CD4-positive, alpha-beta T cell treated with Interleukin-17A for 1 hour (primary cell): ENCODE data around the gene BAZ1B.
A peak's percentile ranks its signal among the peaks of the same experiment; 100 is the strongest.
"Not testable (repeated sequence)": the region's sequence is repeated elsewhere in the genome, so short reads cannot be mapped to it uniquely, and the experiment has no call there.

Source experiments
- DNase-seq: peaks from one replicate; pipeline ENCODE4 v3.0.0-alpha.2; 2020

Gene BAZ1B, protein sequence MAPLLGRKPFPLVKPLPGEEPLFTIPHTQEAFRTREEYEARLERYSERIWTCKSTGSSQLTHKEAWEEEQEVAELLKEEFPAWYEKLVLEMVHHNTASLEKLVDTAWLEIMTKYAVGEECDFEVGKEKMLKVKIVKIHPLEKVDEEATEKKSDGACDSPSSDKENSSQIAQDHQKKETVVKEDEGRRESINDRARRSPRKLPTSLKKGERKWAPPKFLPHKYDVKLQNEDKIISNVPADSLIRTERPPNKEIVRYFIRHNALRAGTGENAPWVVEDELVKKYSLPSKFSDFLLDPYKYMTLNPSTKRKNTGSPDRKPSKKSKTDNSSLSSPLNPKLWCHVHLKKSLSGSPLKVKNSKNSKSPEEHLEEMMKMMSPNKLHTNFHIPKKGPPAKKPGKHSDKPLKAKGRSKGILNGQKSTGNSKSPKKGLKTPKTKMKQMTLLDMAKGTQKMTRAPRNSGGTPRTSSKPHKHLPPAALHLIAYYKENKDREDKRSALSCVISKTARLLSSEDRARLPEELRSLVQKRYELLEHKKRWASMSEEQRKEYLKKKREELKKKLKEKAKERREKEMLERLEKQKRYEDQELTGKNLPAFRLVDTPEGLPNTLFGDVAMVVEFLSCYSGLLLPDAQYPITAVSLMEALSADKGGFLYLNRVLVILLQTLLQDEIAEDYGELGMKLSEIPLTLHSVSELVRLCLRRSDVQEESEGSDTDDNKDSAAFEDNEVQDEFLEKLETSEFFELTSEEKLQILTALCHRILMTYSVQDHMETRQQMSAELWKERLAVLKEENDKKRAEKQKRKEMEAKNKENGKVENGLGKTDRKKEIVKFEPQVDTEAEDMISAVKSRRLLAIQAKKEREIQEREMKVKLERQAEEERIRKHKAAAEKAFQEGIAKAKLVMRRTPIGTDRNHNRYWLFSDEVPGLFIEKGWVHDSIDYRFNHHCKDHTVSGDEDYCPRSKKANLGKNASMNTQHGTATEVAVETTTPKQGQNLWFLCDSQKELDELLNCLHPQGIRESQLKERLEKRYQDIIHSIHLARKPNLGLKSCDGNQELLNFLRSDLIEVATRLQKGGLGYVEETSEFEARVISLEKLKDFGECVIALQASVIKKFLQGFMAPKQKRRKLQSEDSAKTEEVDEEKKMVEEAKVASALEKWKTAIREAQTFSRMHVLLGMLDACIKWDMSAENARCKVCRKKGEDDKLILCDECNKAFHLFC (N-terminal part only)

DNA sequence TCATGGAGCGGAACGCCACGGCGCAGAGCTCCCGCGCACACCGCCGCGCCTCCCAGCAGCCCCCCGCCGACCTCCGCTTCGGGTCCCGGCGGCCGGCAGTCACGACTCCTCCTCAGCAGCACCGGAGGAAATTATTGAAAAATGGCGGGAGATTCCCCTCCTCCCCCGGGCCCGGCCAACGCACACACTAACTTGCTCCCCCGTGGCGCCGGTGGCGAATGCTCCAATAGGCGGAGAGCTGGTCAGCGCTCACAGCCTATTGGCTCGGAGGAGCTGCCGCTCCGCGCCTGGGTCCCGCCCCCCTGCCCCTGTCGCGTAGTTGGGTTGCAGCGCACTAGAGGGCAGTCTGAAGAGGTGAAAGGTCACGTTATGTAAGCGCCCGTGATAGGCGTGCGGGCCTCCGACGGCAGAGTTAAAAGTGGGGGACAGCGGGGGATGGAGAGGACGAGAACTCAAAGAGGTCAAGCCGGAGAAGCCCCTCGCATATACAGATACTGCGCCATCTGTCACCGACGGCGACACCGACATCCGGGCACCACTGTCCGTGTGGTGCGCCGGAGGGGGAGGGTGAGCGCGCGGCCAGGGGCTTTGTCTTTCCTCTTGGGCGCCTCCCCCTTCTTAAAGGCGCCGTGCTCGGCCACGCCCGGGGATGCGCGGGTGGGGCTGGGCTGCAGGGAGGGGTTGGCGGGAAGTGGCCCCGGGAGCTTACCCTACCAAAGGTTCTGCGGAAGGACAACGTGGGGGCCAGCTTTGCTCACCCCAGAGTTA is at the start of gene BAZ1B:
Gene BAZ1B (minus strand): TSS at position 189 of the 768 bp plus-strand sequence. CDS start 360 bp downstream, outside the sequence.
- DNase-seq: peak; percentile 98

DNA sequence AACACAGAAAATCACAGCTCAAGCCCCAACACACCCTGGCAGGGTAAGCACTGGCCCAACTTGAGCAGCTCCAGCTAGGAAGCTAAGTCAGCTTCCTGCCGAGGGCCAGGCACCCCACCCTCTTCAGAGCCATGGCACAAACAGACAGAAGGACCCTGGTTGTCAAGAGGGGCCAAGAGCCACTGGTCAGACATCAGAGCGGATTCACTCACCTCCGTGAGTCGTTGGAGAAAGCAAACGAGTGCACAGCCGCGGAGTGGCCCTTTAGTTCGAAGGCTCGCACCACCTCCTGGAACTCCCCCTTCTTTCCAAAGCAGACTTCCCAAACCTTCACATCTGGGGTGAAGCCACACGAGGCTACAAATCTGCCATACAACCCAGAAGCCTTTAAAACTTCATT is 48.9 kb upstream of the BAZ1B start:
- DNase-seq: no peak

DNA sequence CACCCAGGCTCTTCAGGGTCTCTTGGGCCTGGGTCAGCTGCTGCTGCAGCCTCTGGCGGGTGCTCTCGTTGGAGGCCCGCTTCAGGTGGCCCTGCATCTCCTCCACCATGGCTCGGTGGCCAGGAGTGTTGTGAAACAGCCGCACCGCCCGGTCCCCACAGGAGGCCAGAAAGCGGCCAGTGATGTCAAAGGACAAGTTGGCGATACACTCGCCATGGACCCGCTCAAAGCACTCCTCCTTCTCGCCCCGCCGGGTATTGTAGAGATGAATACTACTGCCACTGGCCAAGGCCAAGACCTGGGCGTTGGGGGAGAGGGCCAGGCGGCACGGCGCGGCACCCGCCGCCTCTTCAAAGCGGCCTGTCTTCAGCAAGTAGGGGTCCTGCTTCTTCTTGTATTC is 48.4 kb upstream of the BAZ1B start:
- no peak for DNase-seq

DNA sequence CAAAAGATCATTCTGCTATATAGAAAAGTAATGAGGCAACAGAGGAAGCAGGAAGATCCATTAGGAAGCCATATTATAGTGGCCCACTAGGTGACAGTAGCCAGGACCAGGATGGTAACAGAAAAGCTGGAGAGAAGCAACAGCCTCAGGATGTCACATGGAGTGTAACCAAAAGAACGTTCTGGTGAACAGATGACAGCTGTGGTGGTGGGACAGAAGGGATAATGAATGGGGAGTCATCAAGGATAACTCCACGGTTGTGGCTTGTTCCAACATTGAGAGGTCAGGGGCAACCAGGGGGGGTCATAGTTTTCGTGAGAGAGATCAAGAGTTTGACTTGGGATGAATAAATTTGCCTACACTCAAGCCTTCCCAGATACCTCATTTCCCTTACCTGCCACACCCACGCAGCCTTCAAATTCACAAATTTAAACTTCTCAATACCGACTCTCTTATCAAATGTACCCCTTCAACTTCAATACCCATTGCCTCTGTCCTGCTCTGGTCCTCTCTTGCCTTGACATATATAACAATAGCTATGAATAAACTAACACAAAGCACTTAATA is 47.0 kb upstream of the BAZ1B start:
- no peak for DNase-seq

DNA sequence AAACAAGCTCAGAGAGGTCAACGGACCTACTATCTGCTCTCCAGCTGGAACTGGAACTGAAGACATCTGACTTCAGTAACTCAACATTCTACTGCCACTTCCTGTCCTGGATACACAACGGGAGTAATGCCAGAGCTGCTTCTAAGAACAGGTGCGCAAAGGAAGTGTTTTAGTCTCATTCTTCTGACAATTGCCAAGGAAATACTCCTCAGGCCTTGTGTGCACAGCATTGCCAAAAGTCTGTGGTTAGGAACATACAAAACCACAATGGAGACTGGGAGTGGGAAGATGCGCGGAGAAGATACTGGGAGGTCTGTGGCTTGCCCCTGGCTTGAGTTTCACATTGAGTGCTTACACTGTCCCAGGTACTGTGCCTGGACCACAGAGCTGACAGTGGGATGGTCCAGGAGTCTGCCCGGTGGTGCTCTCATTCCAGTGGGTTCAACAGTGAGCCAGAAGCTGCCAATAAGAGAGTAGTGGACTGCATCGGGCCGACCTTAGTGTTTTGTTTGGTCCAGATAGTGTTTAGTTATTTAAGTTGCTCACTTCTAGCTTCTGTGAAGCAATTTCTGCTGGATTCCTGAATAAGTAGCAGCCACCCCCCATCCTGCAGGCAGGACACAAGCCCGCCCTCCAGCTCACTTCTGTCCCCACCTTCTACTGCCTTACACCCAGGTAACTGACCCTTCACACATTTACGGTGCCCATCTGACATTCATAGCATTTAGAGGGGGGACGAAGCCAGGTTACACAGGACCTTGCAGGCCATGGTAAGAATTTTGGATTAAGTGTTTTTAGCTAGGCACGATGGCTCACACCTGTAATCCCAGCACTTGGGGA is 46.0 kb upstream of the BAZ1B start:
- DNase-seq: no peak

DNA sequence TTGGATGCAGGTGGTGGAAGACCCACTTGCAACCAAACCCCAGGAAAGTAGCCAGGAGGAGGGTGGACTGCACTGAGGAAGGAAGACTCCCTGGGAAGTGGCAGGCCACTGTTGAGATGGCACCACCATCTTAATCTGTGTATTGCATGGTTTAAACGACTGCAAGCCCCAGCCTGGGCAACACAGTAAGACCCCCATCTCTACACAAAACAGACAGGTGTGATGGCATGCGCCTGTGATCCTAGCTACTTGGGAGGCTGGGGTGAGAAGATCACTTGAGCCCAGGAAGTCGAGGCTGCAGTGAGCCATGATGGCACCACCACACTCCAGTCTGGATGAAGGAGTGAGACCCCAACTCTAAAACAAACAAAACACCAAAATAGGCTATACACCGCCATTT is 45.0 kb upstream of the BAZ1B start:
- no peak for DNase-seq

DNA sequence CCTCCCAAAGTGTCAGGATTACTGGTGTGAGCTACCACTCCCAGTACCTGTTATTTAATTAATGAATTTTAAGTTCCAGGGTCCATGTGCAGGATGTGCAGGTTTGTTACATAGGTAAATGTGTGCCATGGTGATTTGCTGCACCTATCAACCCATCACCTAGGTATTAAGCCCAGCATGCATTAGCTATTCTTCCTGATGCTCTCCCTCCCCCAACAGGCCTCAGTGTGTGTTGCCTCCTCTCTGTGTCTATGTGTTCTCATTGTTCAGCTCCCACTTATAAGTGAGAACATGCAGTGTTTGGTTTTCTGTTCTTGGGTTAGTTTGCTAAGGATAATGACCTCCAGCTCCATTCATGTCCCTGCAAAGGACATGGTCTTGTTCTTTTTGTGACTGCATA is 44.3 kb upstream of the BAZ1B start:
- DNase-seq: not testable (repeated sequence)

DNA sequence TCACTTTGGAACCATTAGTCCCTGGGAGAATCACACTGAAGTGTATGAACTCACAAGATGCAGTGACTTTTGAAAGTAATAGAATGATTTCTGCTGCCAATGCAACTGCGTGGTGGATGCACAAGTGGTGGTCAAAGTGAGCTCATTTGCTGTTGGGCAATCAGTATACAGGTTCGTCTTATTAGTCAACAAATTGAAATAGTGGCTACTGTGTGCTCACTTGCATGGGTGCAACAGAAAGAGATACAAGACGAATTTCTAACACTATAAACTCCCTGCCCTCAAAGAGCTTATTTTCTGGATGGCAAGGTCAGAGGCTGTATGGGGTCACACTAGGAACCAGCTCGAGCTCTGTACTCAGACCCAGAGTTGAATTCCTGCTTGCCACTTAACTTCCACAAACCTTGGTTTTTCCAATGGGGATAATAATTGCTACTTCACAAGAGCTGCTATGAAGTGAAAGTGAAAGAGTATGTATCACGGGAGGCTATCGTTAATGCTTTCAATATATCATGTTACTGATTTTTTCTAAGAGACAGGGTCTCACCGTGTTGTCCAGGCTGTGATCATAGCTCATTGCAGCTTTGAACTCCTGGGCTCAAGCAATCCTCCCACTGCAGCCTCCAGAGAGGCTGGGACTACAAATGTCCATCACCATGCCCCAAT is 43.7 kb upstream of the BAZ1B start:
- peak; percentile 16 for DNase-seq

DNA sequence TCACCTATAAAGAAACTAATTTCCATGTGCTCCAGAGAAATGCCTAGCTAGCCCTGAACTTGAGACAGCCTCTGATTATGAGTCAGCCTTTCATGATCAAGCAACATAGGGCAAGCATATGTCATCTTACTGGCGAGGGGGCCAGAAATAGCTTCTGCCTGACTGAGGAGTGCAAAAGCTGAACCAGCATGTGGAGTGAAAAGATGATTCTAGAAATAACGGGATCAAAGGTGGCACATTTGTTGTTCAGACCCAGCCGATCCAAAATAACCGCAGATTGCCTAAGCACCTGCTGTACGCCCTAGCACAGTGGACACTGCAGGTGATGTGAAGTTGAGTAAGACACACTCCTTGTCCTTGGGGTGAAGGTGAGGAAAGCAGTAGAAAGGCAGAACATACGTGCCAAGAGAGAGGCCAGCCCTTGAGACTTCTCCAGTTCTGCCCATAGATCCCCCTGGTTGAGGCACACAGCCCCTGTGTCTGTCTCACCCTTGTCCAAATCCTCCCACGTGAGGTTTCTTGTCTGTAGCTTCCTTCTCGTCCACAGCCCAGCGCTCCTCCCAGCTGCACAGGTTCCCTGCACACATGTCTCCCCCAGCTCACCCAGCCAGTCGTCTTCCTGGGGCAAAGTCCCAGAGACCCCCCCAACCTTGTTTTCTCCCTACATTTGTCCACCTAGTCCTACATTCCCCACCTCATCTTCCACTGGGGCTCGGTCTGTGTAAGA is 38.2 kb upstream of the BAZ1B start:
- no peak for DNase-seq

DNA sequence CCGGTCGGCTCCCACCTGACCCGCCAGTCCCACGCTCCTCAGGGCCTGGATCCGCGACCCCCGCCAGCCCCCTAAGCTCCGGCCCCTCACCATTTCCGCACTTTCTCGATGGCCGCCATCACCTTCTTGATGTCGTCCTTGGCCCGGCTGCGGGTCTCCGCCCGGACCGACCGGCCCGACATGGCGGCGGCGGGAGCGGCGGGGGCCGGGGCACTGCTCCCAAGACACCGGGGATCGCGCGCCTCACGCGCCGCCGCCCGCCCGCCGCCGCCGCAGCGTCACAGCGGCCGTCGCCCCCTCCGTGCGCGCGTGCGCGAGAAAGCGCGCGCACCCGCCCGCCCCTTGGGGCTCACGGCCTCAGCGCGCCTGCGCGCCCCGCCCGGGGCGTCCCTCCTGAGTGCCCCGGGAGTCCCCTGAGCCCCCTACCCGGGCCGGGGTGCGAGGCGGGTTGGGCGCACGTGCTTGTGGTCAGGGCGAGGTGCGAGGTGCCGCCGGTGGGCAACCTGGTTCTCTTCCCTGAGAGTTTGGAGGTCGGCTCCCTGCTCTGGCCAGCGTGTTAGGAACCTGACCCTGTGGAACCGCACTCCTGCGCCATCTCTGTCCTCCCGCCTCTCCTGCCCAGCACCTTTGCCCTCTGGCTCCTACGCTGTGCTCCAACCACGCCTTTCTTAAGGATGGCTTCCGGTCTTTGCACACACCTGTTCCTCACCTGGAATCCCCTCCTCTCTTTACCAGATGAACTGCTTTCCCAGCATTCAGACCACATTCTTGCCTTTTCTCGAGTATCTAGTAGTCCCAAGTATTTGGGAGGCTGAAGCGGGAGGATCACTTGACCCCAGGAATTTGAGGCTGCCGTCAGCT is 35.5 kb upstream of the BAZ1B start, which contains the start of gene BCL7B:
Gene BCL7B (minus strand): TSS at position 294 of the 861 bp plus-strand sequence. CDS start 112 bp downstream, at position 182.
- peak; percentile 83 for DNase-seq

DNA sequence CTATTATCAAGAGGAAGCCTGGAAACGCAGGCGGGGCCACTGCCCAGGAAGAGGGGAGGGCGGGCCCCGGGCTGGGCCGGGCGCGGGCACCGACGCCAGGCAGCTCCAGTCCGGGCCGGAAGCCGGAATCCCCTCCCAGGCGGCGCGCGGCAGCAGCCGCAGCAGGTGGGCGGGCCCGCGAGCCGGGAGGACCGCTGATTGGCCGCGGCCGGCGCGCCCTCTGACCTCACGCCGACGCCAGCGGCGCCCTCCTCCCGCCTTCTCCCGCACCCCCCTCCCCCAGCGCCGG is 35.0 kb upstream of the BAZ1B start:
- peak; percentile 92 for DNase-seq

DNA sequence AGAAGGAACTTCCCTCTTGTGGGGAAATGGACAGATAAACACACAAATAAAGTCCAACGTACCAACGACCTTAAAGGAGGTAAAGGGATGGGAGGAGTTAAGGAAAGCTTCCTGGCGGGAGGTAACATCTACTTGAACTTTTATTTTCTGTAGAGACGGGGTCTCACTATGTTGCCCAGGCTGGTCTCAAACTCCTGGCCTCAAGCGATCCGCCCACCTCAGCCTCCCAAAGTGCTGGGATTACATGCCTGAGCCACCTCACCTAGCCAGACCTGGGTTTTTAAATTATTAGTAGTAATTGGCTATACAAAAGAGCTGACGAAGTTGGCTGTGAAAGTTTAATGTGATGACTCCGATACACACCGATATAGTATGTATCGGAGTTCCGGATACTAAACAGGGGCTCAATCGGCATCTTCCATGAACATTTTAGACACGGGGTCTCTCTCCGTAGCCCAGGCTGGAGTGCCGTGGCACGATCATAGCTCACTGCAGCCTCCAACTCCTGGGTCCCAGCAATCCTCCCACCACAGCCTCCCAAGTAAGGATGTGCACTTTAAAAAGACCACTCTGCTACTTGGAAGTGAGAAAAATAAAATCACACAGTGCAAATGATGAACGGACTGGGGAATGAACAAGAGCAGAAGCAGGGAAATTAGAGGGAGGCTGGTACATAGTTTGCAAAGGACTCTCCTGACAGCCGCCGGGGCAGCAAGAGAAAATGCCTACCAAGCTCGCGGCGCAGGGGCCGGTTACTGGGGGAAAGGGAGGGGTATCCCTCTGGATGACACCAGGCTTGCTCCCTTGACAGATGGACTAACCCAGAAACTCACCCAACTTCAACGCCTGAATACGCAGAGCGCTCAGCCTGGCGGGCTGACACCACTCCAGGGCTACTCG is 34.4 kb upstream of the BAZ1B start:
- DNase-seq: no peak

DNA sequence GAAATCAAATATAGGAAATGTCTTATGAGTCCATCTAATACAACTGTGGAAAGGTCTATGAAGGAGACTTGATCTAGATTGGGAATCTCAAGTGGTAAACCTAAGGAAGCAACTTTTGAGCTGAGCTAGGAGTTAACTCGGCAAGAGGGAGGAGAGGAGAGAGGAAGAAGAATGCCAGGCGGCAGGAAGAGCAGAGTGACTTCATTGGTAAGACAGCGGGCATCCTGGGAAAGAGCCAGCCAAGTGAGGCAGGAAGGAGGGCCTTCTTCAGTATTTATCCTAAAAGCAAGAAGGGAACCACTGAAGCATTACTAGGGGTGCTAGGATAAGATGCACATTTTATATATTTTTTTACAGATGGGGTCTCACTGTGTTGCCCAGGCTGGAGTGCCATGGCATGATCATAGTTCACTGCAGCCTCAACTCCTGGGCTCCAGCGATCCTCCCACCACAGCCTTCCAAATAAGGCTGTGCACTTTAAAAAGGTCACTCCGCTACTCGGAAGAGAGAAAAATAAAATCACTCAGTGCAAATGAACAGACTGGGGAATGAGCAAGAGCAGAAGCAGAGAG is 33.4 kb upstream of the BAZ1B start:
- no peak for DNase-seq

DNA sequence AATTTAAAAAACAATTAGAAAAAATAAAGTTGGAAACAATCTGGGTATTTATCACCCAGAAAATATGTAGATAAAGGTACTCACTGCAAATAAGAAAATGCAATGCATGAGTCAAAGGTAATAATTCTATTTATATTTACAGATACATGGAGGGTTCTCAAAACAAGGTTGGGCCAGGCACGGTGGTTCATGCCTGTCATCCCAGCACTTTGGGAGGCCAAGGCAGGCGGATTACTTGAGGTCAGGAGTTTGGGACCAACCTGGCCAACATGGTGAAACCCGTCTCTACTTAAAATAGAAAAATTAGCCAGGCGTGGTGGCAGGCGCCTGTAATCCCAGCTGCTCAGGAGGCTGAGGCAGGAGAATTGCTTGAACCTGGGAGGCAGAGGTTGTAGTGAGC is 28.0 kb upstream of the BAZ1B start:
- not testable (repeated sequence) for DNase-seq

DNA sequence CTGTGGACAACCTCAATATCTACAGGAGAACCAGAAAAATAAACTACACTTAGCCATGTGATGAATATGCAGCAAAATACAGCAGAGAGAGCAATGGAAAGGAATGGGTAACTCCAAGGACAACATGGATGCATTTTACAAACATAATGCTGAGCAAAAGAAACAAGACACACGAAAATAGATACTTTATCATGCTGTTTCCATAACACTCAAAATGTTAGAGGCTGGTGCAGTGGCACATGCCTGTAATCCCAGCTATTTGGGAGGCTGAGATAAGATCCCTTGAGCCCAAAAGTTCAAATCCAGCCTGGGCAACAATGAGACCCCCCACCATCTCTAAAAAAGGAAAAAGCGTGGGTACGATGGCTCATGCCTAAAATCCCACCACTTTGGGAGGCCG is 27.1 kb upstream of the BAZ1B start:
- DNase-seq: no peak

DNA sequence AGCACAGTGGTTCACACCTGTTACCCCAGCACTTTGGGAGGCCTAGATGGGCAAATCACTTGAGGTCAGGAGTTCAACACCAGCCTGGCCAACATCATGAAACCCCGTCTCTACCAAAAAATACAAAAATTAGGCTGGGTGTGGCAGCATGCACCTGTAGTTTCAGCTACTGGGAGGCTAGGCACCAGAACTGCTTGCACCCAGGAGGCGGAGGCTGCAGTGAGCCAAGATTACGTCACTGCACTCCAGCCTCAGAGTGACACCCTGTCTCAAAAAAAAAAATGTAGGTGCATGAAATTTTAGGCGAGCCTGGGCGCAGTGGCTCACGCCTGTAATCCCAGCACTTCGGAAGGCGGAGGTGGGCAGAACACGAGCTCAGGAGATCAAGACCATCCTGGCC is 25.7 kb upstream of the BAZ1B start:
- no peak for DNase-seq

DNA sequence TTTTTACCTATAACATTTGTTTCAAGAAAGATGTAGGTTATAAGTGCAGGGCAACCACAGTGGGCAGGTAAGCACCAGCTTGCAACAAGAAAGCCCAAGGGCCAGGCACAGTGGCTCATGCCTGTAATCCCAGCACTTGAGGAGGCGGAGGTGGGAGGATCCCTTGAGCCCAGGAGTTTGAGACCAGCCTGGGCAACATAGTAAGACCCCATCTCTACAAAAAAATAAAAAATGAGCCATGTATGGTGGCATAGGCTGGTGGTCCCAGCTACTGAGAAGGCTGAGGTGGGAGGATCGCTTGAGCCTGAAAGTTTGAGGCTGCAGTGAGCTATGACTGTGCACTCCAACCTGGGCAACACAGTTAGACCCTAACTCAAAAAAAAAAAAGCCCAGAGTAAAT is 22.6 kb upstream of the BAZ1B start:
- no peak for DNase-seq

DNA sequence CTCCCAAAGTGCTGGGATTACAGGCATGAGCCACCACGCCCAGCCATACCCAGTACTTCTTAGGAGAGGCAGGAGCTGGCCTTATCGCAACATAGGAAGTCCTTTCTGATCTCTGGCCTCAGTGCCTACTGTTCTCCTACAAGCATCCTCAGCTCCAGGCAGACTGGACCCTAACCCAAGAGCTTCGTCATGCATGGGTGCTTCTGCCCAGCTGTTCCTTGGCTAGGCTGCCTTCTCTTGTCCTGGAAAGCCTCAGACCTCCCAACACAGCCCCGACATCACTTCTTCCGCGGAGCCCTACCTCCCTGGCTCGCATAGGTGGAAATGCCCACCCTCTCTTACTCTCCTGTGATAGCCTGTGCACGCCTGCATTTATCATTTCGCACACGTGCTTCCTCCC is 19.6 kb upstream of the BAZ1B start:
- no peak for DNase-seq
